GM19239 (cell line): Measurements from ENCODE around the gene MS4A8.
"Not testable (repeated sequence)": the region's sequence is repeated elsewhere in the genome, so short reads cannot be mapped to it uniquely, and the experiment has no call there.

Experiments used
- DNase-seq: peaks from one replicate; pipeline ENCODE4 v3.0.0; 2011; ENCODE audit warnings: low spot score; ENCODE audit not compliant: insufficient read length
- FAIRE-seq: peaks from 2 replicates; lab custom pipeline; 2011; peaks lifted over from hg19 to GRCh38; lab: Jason Lieb, UNC

The MS4A8 gene

GRCh38 chr11:60720460-60720859, 21.0 kb downstream of the MS4A8 start:
- no peak for FAIRE-seq
- DNase-seq: no peak

GRCh38 chr11:60724420-60724819, 25.0 kb downstream of the MS4A8 start, which contains the start of gene MS4A18:
TSS of gene MS4A18 (plus strand) at chr11:60724720.
- FAIRE-seq (no peak), DNase-seq (no peak)

- FAIRE-seq: no peak
Observed at GRCh38 chr11:60725592-60725991, 26.2 kb downstream of the MS4A8 start.

GRCh38 chr11:60731586-60731985, 32.2 kb downstream of the MS4A8 start:
- no peak for FAIRE-seq
- no peak for DNase-seq

More at GRCh38 chr11:60725592-60725991, 26.2 kb downstream of the MS4A8 start:
- DNase-seq: no peak

- FAIRE-seq (peak; percentile 11), DNase-seq (no peak)
Observed at GRCh38 chr11:60734279-60734678, 34.9 kb downstream of the MS4A8 start.

GRCh38 chr11:60739114-60739513, 39.7 kb downstream of the MS4A8 start:
- no peak for FAIRE-seq
- no peak for DNase-seq

- no peak for DNase-seq
- no peak for FAIRE-seq
Observed at GRCh38 chr11:60740573-60740972, 41.2 kb downstream of the MS4A8 start.

- FAIRE-seq (no peak), DNase-seq (no peak)
Observed at GRCh38 chr11:60741421-60741820, 42.0 kb downstream of the MS4A8 start.

GRCh38 chr11:60743058-60743457, 43.6 kb downstream of the MS4A8 start:
- DNase-seq (no peak), FAIRE-seq (no peak)

GRCh38 chr11:60744114-60744513, 44.7 kb downstream of the MS4A8 start:
- no peak for DNase-seq
- FAIRE-seq: no peak

- no peak for DNase-seq
- no peak for FAIRE-seq
Observed at GRCh38 chr11:60747359-60747873, 48.0 kb downstream of the MS4A8 start.

- FAIRE-seq (no peak), DNase-seq (no peak)
Observed at GRCh38 chr11:60748225-60748624, 48.8 kb downstream of the MS4A8 start.

- DNase-seq (no peak), FAIRE-seq (no peak)
Observed at GRCh38 chr11:60748821-60749220, 49.4 kb downstream of the MS4A8 start.

- FAIRE-seq: no peak
- DNase-seq: no peak
Observed at GRCh38 chr11:60750911-60751310, 51.5 kb downstream of the MS4A8 start.

GRCh38 chr11:60753309-60753708, 53.9 kb downstream of the MS4A8 start:
- no peak for FAIRE-seq

GRCh38 chr11:60754887-60755286, 55.5 kb downstream of the MS4A8 start:
- DNase-seq: no peak
- no peak for FAIRE-seq

More at GRCh38 chr11:60753309-60753708, 53.9 kb downstream of the MS4A8 start:
- no peak for DNase-seq

GRCh38 chr11:60756307-60757032, 57.1 kb downstream of the MS4A8 start, which contains the start of gene MS4A15:
TSS of gene MS4A15 (plus strand) at chr11:60756867. CDS start at chr11:60763734, 6,867 bp downstream.
- FAIRE-seq: peak; percentile 83

GRCh38 chr11:60757231-60757800, 57.9 kb downstream of the MS4A8 start:
- no peak for FAIRE-seq
- DNase-seq: no peak

More at GRCh38 chr11:60756307-60757032, 57.1 kb downstream of the MS4A8 start, which contains the start of gene MS4A15:
- DNase-seq: no peak

- FAIRE-seq, DNase-seq: not testable (repeated sequence)
Observed at GRCh38 chr11:60758671-60759070, 59.3 kb downstream of the MS4A8 start.

- not testable (repeated sequence) for DNase-seq, FAIRE-seq
Observed at GRCh38 chr11:60759438-60760225, 60.2 kb downstream of the MS4A8 start.
